Nephron progenitor cell (in vitro differentiated cells): Measurements from ENCODE around the gene RAB15.

ENCODE experiments used
- DNase-seq: peaks from one replicate; pipeline ENCODE4 v3.0.0; 2021
- H3K27ac Mint-ChIP-seq: 2 replicates; pipeline ENCODE4 v1.8.0; 2021; ENCODE audit warnings: mild to moderate bottlenecking, moderate library complexity, mixed read lengths
- H3K27me3 Mint-ChIP-seq: 2 replicates; pipeline ENCODE4 v1.8.0; 2021; ENCODE audit warnings: mild to moderate bottlenecking, low read depth, mixed read lengths; ENCODE audit not compliant: poor library complexity
- H3K36me3 Mint-ChIP-seq: 2 replicates; pipeline ENCODE4 v1.8.0; 2021; ENCODE audit warnings: low read depth, mixed read lengths
- H3K4me1 Mint-ChIP-seq: 2 replicates; pipeline ENCODE4 v1.8.0; 2021; ENCODE audit warnings: mixed read lengths
- H3K4me3 Mint-ChIP-seq: 2 replicates; pipeline ENCODE4 v1.8.0; 2021; ENCODE audit warnings: mild to moderate bottlenecking, moderate library complexity, mixed read lengths
- H3K9me3 Mint-ChIP-seq: 2 replicates; pipeline ENCODE4 v1.8.0; 2021; ENCODE audit warnings: mild to moderate bottlenecking, moderate library complexity, mixed read lengths
- TF ChIP-seq, protein P1 (sequence below): fragments of 200-600 bp; sonication (generic); IDR thresholded peaks from 2 replicates; pipeline ENCODE4 v1.5.0; 2021; ENCODE audit warnings: antibody characterized with exemption

Gene RAB15

GRCh38 chr14:64973826-64974225, 1.7 kb upstream of the RAB15 start:
- Mint-ChIP-seq H3K4me3 (no peak overlapping the region), H3K4me1 (peaks cover 5% of the 10 kb centered on the region), H3K27me3 (peaks cover 46% of the 10 kb centered on the region), H3K27ac (no peak overlapping the region), H3K9me3 (peaks cover 6% of the 10 kb centered on the region), H3K36me3 (no peaks in the 10 kb centered on the region)
- no peak for DNase-seq
- TF ChIP-seq, protein P1, sequence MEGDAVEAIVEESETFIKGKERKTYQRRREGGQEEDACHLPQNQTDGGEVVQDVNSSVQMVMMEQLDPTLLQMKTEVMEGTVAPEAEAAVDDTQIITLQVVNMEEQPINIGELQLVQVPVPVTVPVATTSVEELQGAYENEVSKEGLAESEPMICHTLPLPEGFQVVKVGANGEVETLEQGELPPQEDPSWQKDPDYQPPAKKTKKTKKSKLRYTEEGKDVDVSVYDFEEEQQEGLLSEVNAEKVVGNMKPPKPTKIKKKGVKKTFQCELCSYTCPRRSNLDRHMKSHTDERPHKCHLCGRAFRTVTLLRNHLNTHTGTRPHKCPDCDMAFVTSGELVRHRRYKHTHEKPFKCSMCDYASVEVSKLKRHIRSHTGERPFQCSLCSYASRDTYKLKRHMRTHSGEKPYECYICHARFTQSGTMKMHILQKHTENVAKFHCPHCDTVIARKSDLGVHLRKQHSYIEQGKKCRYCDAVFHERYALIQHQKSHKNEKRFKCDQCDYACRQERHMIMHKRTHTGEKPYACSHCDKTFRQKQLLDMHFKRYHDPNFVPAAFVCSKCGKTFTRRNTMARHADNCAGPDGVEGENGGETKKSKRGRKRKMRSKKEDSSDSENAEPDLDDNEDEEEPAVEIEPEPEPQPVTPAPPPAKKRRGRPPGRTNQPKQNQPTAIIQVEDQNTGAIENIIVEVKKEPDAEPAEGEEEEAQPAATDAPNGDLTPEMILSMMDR, result no peak

- H3K9me3 Mint-ChIP-seq, result peaks cover 2% of the 10 kb centered on the region
- peak overlapping the region; percentile 81 for H3K4me3 Mint-ChIP-seq
- peaks cover 42% of the 10 kb centered on the region for H3K27me3 Mint-ChIP-seq
- H3K27ac Mint-ChIP-seq, result no peak overlapping the region
- peaks cover 3% of the 10 kb centered on the region for H3K36me3 Mint-ChIP-seq
- DNase-seq, result no peak
- TF ChIP-seq, protein P1, result no peak
- peaks cover 13% of the 10 kb centered on the region for H3K4me1 Mint-ChIP-seq
These were observed 898 bp upstream of the RAB15 start for GRCh38 chr14:64973026-64973442.

- Mint-ChIP-seq H3K36me3 (peaks cover 5% of the 10 kb centered on the region), H3K27ac (no peak overlapping the region), H3K27me3 (peaks cover 34% of the 10 kb centered on the region), H3K4me1 (peaks cover 22% of the 10 kb centered on the region), H3K9me3 (no peaks in the 10 kb centered on the region), H3K4me3 (peak overlapping the region; percentile 81)
- TF ChIP-seq, protein P1, result no peak
- DNase-seq, result no peak
These were observed 619 bp downstream of the RAB15 start for GRCh38 chr14:64971491-64971942.

DNA sequence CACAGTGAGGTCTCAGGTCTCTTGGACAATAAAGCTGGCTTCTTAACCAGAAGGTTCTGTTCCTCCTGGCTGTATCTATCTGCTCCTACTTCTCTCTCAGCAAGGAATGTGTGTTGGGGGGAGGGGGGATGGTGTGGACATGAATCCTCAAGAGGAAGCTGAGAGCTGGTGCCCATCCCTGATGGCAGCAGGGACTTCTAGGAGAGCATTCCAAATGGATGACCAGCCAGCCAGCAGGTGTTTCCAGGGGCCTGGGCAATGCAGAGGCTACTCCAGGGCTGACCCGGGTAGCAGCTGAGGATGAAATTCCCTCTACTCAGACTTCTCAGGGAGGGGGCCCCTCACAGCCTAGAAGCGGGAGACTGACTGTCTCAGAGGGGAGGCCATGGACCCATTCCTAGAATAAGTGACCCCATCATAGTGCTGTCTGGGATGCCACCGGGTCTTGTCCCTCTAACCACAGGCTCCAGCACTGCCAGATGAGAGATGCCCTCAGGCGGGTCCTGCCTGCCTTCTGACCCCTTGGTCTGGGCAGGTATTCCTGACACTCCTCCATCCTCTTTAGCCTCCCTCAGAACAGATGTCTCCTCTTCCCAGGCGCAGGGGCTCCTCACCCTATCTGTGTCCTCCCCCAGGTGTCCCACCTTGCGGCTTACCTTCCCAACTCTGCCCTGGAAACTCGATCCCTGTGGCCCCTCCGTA, 1.2 kb downstream of the RAB15 start:
- H3K4me3 Mint-ChIP-seq, result peak overlapping the region; percentile 81
- H3K27me3 Mint-ChIP-seq, result peaks cover 34% of the 10 kb centered on the region
- H3K27ac Mint-ChIP-seq, result no peak overlapping the region
- H3K9me3 Mint-ChIP-seq, result no peaks in the 10 kb centered on the region
- TF ChIP-seq, protein P1, result no peak
- DNase-seq, result no peak
- peaks cover 23% of the 10 kb centered on the region for H3K4me1 Mint-ChIP-seq
- peaks cover 5% of the 10 kb centered on the region for H3K36me3 Mint-ChIP-seq

DNA sequence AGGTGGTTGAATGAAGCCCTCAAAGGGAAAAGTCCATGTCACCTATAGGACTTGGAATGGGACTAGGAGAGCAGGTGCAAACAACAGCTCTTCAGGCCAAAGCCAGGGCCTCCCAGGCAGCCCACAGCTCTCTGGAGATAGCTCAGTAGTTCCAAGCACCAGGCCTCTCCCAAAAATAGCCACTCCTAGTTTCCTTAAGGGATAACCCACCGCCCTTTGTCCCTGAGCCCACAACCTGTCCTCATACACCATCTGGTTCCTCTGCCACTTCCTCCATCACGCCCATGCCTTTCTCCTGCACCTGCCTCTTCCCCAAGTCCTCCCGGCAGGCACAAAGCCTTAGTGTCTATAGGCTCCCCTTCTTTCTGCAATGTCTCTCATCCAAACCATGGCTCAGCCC, 2.1 kb downstream of the RAB15 start:
- DNase-seq, result no peak
- Mint-ChIP-seq H3K4me1 (peaks cover 29% of the 10 kb centered on the region), H3K27ac (no peak overlapping the region), H3K27me3 (peaks cover 34% of the 10 kb centered on the region), H3K9me3 (no peaks in the 10 kb centered on the region), H3K4me3 (peak overlapping the region; percentile 81), H3K36me3 (peaks cover 5% of the 10 kb centered on the region)
- TF ChIP-seq, protein P1, result no peak

DNA sequence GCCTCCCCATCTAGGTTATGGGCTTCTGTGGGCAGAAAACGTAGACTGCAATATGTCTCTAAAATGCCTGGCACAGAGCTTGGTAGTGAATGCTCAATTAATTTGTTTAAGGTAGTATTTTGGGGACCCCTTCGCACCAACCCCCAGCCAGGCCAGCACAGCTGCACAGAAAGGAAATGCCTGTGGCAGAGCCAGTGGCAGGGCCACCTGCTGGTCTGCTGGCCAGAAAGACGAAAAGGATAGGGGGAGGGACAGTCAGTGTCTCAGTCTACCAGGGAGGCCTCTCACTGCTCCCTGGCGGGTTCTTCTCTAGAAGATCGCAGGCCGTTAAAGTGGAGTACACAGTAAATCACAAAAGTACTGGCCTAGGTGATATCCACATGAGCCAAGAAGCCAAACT, 3.5 kb downstream of the RAB15 start:
- Mint-ChIP-seq H3K27me3 (peaks cover 34% of the 10 kb centered on the region), H3K36me3 (peaks cover 9% of the 10 kb centered on the region), H3K4me1 (peaks cover 33% of the 10 kb centered on the region), H3K4me3 (no peak overlapping the region), H3K27ac (no peak overlapping the region), H3K9me3 (peaks cover 3% of the 10 kb centered on the region)
- DNase-seq, result no peak
- TF ChIP-seq, protein P1, result no peak
